ENCODE data around the gene ANKS1B.
A peak's percentile ranks its signal among the peaks of the same experiment; 100 is the strongest.

The ANKS1B gene

DNA sequence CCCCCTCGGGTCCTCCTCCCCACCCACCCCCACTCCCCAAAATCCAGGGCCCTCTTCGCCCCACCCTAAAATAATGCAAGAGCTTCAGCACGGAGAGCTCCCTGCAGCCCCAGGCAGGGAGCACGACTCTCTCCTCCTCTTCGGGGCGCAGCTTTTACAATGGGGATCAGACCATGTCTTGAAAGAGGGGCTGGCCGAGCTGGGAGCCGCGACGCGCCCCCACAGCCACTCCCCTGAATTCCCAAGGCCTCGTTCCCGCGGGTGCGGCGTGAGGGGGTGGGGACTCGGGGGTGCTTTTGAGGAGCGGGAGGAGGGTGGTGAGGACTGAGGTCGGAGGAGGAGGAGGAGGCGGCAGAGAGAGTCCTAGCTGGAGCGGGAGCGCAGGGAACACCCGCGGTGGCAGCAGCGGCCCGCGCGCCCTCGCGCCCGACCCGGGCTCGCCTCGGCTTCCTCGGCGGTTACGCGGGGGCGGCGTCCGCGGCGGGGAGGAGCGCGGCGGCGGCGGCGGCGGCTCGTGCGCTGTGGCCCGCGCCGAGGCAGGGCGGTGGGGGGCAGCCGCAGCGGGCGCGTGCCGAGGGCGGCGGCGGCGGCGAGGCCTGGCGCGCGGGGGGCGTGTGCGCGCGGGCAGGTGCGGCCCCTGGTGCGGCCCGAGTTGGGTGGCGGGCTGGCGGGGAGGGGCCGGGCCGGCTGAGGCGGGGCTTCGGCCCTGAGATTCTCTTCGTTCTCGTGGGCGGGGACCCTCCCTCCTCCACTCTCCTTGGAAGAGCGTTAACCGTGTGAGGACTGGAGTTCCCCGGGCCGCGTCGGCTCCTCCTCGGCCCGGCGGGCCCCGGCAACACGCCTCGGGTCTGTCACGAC lies at the start of gene ANKS1B (continued):
- TF ChIP-seq ZEB2 (tag by site-specific recombination; IDR thresholded peaks at IDR 0.05) (0 out of 2 replicates have a peak, but pooled peaks have one; percentile 22), ZNF600 (tag by site-specific recombination; IDR thresholded peaks at IDR 0.05) (no peak), KLF9 (tag by site-specific recombination; IDR thresholded peaks at IDR 0.05; ENCODE audit: low read depth) (peak; percentile 44; the same call in 1 of the 2 replicates), ZNF529 (tag by site-specific recombination; IDR thresholded peaks at IDR 0.05; ENCODE audit: insufficient replicate concordance) (no peak), KLF8 (tag by site-specific recombination; IDR thresholded peaks at IDR 0.05) (peak; percentile 38; the same call in 1 of the 2 replicates), ZNF366 (tag by site-specific recombination; conservative IDR thresholded peaks at IDR 0.05) (no peak), ZNF549 (tag by site-specific recombination; IDR thresholded peaks at IDR 0.05) (no peak), ZNF555 (tag by site-specific recombination; conservative IDR thresholded peaks at IDR 0.05) (no peak), ZBTB48 (tag by site-specific recombination; IDR thresholded peaks at IDR 0.05) (0 out of 2 replicates have a peak, but pooled peaks have one; percentile 13), ZNF292 (tag by site-specific recombination; IDR thresholded peaks at IDR 0.05; ENCODE audit: borderline replicate concordance, low read depth) (no peak), BCL11A (tag by site-specific recombination; IDR thresholded peaks at IDR 0.05; ENCODE audit: low read depth) (no peak), ZBTB21 (tag by site-specific recombination; IDR thresholded peaks at IDR 0.05) (no peak), ZNF707 (tag by site-specific recombination; IDR thresholded peaks at IDR 0.05) (no peak), REPIN1 (tag by site-specific recombination; IDR thresholded peaks at IDR 0.05; ENCODE audit: low read depth) (no peak), ZIC2 (tag by site-specific recombination; IDR thresholded peaks at IDR 0.05) (no peak), ZNF16 (tag by site-specific recombination; IDR thresholded peaks at IDR 0.05; ENCODE audit: low read depth) (no peak), ZNF341 (tag by site-specific recombination; IDR thresholded peaks at IDR 0.05; ENCODE audit: low read depth) (peak; percentile 98), ZNF544 (tag by site-specific recombination; IDR thresholded peaks at IDR 0.05) (no peak), ZNF433 (tag by site-specific recombination; IDR thresholded peaks at IDR 0.05; ENCODE audit: low read depth) (no peak), ZSCAN30 (tag by site-specific recombination; IDR thresholded peaks at IDR 0.05) (peak; percentile 71), ZNF404 (tag by site-specific recombination; IDR thresholded peaks at IDR 0.05) (no peak), ZFP41 (tag by site-specific recombination; IDR thresholded peaks at IDR 0.05; ENCODE audit: borderline replicate concordance) (no peak), KLF1 (tag by site-specific recombination; IDR thresholded peaks at IDR 0.05) (peak; percentile 51; the same call in 1 of the 2 replicates), ZNF169 (tag by site-specific recombination; IDR thresholded peaks at IDR 0.05) (no peak), ZFP37 (tag by site-specific recombination; IDR thresholded peaks at IDR 0.05) (no peak), ZNF121 (tag by site-specific recombination; IDR thresholded peaks at IDR 0.05) (no peak)
- TF ChIP-seq, protein P1, sequence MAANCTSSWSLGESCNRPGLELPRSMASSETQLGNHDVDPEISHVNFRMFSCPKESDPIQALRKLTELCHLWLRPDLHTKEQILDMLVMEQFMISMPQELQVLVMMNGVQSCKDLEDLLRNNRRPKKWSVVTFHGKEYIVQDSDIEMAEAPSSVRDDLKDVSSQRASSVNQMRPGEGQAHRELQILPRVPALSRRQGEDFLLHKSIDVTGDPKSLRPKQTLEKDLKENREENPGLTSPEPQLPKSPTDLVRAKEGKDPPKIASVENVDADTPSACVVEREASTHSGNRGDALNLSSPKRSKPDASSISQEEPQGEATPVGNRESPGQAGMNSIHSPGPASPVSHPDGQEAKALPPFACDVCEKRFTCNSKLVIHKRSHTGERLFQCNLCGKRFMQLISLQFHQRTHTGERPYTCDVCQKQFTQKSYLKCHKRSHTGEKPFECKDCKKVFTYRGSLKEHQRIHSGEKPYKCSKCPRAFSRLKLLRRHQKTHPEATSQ (tag by site-specific recombination; IDR thresholded peaks at IDR 0.05), result no peak
- TF ChIP-seq, protein P2, sequence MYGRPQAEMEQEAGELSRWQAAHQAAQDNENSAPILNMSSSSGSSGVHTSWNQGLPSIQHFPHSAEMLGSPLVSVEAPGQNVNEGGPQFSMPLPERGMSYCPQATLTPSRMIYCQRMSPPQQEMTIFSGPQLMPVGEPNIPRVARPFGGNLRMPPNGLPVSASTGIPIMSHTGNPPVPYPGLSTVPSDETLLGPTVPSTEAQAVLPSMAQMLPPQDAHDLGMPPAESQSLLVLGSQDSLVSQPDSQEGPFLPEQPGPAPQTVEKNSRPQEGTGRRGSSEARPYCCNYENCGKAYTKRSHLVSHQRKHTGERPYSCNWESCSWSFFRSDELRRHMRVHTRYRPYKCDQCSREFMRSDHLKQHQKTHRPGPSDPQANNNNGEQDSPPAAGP (tag by site-specific recombination; IDR thresholded peaks at IDR 0.05), result peak; percentile 23; the same call in 1 of the 2 replicates
- TF ChIP-seq, protein P3, sequence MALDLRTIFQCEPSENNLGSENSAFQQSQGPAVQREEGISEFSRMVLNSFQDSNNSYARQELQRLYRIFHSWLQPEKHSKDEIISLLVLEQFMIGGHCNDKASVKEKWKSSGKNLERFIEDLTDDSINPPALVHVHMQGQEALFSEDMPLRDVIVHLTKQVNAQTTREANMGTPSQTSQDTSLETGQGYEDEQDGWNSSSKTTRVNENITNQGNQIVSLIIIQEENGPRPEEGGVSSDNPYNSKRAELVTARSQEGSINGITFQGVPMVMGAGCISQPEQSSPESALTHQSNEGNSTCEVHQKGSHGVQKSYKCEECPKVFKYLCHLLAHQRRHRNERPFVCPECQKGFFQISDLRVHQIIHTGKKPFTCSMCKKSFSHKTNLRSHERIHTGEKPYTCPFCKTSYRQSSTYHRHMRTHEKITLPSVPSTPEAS (tag by site-specific recombination; IDR thresholded peaks at IDR 0.05), result no peak
- TF ChIP-seq, protein P4, sequence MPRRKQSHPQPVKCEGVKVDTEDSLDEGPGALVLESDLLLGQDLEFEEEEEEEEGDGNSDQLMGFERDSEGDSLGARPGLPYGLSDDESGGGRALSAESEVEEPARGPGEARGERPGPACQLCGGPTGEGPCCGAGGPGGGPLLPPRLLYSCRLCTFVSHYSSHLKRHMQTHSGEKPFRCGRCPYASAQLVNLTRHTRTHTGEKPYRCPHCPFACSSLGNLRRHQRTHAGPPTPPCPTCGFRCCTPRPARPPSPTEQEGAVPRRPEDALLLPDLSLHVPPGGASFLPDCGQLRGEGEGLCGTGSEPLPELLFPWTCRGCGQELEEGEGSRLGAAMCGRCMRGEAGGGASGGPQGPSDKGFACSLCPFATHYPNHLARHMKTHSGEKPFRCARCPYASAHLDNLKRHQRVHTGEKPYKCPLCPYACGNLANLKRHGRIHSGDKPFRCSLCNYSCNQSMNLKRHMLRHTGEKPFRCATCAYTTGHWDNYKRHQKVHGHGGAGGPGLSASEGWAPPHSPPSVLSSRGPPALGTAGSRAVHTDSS (tag by site-specific recombination; IDR thresholded peaks at IDR 0.05), result peak; percentile 48; the same call in 1 of the 2 replicates
- TF ChIP-seq, protein P5, sequence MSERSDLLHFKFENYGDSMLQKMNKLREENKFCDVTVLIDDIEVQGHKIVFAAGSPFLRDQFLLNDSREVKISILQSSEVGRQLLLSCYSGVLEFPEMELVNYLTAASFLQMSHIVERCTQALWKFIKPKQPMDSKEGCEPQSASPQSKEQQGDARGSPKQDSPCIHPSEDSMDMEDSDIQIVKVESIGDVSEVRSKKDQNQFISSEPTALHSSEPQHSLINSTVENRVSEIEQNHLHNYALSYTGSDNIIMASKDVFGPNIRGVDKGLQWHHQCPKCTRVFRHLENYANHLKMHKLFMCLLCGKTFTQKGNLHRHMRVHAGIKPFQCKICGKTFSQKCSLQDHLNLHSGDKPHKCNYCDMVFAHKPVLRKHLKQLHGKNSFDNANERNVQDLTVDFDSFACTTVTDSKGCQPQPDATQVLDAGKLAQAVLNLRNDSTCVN (tag by site-specific recombination; optimal IDR thresholded peaks at IDR 0.05), result peak; percentile 87

Data from HEK293 (cell line).